GM19351 (cell line): ENCODE measurements around the gene SSMEM1.
"Not testable (repeated sequence)": the region's sequence is repeated elsewhere in the genome, so short reads cannot be mapped to it uniquely, and the experiment has no call there.

Experiments used
- ATAC-seq: cut with Tn5 transposase; IDR thresholded peaks from one replicate; pipeline ENCODE4 v1.9.1; 2021; ENCODE audit warnings: mild to moderate bottlenecking, moderate library complexity; ENCODE audit not compliant: unreplicated experiment

The SSMEM1 gene

DNA sequence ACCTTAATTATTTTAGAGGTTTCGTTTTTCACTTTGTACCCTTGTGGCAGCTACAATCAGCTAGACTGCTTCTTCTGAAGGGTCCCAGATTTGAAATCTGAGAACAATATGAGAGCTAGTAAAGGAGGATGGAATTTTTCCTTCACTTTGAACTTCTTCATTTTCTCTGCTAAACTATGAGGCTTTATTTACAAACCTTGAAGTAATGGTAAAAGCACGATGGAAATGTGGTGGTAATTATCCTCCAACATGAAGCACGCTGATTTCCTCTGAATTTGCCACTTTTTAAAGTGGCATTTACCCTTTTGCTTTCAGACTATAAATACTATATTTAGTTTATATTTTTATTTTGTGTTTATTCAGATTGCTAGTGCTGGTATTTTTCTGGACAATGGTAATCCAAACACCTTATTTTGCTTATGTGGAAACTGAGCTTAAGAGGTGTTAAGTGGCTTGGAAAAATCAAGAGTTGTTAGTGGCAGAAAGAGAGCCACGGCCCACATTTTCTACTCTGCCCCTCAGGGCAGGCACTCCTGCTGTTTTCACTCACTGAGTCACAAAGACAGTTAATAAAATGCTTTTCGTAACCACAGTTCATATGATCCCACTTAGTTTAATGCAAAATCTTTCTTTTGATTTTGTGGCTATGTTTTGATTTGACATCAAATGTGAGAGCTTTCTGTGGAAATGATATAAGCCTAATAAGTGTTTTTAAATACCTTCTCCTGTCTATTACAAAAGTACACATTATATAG, 2.7 kb downstream of the SSMEM1 start:
- ATAC-seq = no peak

DNA sequence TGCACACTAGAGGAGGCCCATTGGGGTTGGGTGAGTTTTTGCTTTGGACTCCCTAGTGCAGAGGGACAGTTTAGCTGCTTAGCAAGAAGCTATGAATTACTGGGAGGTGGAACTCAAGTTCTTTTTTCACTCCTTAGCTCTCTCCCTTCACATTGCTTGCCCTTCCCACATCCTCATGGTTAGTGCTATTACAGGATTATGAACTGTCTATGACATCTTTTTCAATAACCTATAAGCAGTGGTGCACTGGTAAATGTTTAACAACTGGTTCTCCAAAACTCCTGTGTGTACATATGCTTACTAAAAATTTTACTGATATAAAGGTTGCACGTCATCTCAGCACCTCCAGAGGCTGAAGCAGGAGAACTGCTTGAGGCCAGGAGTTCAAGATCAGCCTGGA, 6.2 kb downstream of the SSMEM1 start:
- no peak for ATAC-seq

DNA sequence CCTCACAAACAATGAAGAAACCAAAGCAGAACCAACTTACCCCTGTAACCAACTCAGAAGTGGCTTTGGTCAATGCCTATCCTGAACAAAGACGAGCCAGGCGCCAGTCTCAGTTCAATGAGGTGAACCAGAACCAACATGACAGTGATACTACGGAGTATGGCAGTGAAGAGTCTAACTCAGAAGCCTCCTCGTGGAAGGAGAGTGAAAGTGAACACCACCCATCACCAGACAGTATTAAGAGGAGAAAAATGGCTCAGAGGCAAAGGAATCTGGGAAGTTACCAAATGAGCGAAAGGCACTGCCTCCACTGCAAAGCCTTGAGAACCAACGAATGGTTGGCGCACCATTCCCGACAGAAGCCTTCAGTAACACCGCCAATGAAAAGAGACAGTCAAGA, 8.4 kb downstream of the SSMEM1 start:
- ATAC-seq = no peak

DNA sequence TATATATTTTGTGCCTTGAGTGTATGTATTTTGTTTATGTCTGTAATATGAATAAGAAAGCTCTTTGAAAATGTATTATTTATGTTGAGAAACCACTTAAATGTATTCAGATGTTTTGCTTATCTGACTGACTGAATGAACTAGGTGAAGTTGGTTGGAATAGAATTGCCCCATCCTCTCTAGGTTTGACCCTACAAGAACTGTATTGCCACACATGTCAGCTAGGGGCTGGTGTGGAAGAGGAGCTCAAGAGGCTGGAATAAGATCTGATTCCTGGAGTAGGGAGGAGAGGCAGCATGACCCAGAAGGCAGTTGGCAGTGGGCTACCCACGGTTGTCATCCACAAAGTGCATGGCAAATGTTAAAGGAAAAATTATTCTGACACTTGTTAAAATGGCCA, 9.1 kb downstream of the SSMEM1 start:
- ATAC-seq = no peak

DNA sequence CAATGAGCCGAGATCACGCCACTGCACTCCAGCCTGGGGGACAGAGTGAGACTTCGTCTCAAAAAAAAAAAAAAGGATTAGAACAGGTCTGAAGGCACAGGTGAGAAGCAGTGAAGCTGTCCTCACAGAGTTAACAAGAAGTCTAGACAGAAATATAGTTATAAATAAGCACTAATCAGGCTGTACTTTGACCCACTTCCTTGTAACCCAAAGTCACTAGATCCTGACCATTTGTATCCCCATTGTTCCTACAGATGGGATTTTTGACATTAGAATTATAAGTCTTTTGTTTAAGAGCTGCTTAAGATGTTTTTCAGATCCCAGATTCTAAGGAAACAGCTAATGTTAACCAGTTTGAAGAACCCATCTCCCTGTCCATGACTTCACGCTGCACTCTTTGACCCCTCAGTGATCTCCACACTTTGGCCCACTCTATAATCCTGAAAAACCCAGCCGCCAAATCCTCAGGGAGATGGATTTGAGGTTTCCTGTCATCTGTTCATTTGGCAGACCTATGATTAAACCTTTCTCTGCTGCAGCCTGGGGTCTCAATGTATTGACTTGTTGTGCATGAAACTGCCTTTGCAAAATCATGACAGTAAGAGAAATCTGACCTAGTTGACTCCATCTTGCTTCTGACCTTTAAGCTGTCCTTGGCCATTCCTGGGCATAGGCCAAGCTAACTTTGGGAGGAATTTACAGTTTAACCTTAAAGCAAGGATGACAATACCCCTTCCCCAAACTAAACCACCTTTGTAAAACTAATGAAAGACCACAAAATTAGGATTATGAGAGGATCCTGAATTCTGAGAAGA, 11.4 kb downstream of the SSMEM1 start:
- ATAC-seq = no peak

DNA sequence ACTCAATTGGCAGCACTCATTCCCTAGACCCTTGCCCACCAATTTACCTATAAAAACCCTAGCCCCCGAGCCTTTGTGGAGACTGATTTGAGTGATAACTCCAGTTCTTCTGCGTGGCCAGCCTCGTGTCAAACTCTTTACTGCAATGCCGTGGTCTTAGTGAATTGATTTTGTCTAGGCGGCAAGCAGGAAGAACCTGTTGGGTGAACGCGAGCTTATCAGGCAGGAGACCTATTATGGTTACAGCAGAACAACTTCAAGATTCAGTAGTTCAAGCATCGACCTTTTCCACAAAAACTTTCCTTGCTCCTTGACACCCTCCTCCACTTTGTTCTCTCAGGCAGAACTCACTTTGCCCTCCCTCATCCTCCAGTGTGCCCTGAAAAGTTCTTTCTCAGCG, 12.2 kb downstream of the SSMEM1 start:
- ATAC-seq = no peak

DNA sequence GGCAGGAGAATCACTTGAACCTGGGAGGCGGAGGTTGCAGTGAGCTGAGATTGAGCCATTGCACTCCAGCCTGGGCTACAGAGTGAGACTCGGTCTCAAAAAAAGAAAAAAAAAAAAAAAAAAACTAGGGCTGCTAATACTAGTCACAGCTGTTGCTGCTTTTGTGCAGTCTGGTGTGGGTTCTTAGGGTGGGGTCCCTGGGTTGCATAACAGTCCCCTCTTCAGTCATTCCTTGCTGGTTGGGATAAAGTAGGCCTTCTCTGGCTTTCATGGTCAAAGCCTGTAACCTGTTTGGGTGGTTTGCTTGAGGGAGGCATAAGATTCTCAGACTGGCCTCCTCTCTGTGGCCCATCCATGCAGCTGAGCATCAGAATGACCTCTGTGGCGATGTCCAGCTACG, 14.1 kb downstream of the SSMEM1 start:
- no peak for ATAC-seq

DNA sequence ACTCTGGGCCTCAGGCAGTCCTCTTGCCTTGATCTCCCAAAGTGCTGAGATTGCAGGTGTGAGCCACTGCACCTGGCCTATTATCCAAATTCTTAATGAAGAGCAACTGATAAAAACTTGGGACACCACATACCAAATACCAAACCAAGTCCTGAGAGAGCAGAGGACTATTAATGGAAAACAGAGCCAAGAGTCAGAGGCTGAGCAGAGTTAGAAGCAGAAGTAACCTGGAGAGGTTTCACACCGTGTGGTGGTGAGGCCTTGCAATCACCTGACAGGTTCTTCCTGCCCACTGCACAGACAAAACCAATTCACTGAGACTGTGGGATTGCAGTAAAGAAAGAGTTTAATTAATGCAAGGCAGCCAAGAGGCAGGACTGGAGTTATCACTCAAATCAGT, 16.0 kb downstream of the SSMEM1 start:
- no peak for ATAC-seq

DNA sequence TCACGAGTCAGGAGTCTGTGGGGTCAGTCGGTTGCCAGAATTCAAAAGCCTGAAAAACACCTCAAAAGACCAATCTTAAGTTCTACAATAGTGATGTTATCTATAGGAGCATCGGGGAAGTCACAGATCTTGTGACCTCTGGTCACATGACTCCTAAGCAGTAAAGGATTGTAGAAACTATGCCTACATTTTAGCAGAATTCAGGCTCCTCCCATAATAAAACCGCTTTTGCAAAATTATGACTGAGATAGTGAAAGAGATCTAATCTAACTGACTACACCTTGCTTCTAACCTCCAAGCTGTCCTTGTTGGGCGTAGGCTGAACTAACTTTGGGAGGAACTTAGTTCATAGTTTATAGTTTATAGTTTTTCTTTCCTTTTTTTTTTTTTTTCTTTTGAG, 16.6 kb downstream of the SSMEM1 start:
- ATAC-seq = no peak

DNA sequence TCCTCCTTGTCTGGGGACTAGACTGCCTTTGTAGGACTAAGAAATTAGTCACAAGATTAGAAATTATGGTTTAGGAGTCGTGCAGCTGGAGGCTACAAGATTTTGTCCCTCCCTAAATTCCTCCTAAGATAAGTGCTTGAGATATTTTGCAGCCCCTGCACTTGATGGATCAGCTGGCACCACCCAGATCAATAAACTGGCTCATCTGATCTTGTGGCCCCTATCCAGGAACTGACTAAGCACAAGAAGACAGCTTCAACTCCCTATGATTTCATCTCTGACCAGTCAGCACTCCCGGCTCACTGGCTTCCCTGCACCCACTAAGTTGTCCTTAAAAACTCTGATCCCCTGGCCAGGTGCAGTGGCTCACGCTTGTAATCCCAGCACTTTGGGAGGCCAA, 17.3 kb downstream of the SSMEM1 start:
- ATAC-seq = not testable (repeated sequence)

DNA sequence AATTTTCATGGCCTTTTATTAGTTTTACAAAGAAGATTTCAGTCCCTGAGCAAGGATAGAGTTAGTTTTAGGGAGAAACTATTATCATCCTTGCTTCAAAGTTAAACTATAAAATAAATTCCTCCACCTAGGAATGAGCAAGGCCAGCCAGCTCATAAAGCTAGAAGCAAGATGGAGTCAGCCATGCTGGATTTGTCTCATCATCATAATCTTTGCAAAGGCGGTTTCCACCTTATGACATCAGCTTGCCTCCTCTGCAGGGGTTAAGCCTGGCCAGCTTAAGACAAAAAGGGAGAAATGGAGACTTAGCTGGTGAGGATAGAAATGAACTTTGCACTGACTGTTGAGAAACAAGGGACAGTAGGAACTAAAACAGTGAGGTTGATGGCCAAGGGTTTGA, 18.7 kb downstream of the SSMEM1 start:
- ATAC-seq = no peak

DNA sequence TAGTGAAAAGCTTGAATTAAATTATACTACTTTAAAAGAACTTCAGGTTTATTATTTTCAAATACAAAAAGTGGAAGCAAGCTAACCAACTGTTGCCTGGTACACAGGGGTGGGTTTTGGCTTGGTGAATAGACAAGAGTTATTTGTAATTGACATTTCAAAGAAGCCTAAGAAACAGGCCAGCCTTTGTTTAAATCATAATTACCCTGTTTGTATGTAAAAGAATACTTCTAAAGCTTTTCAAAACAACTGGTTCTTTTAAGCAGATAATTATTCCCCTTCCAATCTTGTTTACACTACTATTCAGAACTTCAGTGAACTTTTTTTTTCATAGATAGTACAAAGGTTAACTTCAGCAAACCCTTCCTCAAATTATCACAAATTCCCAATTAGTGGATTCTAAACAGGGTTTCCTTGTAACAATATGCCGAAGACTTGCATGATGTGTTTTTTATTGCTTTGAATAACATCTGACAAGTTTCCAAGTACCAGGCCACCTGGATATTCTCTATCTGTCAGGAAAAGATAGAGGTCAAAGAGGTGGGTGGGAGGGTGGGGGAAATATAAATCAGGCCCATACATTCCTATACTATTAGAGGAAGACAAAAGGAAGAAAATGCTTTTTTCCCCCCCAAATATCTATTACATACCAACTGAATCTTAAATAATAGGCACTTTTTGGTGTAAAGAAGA, 20.4 kb downstream of the SSMEM1 start:
- ATAC-seq = no peak

DNA sequence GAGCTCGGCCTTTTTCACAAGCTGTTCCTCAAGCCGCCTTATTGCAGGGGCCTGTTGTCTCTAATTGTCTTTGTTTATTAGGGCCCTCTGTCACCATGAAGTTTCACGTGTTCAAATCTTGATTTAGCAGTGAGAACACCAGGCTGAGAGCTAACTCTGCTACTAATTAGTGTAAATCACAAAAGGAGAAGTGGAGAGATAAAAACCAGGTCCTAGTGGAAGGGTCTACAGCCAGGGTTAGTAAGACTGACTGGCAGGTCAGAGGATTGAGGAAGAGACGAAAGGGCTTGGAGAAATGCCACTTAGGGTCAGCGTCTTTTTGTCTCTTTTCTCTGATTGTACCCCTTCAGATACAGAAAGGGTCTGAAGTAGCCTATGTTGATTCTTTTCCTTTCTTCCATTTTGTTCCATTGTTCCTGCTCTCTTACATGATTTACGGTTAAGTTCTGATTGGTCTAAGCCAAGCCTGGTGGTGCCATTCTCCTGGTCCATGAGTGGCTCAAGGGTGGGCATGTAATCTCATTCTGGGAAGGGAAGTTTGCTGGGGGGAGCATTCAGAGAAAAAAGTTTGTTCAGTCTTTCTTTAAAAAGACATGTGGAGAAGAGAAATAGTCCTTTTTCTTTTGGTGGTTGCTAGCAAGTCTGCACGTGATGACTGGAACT, 21.3 kb downstream of the SSMEM1 start:
- ATAC-seq = no peak

DNA sequence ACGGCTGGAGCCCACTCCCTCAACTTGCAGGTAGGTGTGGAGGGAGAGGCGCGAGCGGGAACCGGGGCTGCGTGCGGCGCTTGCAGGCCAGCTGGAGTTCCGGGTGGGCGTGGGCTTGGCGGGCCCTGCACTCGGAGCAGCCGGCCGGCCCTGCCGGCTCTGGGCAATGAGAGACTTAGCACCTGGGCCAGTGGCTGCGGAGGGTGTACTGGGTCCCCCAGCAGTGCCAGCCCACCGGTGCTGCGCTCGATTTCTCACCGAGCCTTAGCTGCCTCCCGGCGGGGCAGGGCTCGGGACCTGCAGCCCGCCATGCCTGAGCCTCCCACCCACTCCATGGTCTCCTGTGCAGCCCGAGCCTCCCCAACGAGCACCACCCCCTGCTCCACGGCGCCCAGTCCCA, 22.3 kb downstream of the SSMEM1 start:
- not testable (repeated sequence) for ATAC-seq

DNA sequence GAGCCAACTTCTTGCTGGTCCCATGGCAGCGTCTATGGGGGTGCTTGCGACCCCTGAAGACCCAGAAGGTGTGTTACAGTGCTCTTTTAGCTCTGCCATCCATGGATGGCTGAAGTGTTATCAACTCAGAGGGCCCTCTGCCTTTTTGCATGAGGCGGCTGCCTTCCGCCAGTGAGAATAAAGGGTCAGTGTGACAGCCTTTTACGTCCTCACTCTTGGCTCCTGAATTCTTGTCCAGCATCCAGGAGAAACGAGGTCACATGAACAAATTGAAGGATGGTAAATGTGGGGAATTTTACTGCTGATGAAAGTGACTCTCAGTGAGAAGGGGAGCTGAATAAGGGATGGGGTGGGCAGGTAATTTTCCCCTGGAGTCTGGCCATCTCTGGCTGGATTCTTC, 24.1 kb downstream of the SSMEM1 start:
- no peak for ATAC-seq

DNA sequence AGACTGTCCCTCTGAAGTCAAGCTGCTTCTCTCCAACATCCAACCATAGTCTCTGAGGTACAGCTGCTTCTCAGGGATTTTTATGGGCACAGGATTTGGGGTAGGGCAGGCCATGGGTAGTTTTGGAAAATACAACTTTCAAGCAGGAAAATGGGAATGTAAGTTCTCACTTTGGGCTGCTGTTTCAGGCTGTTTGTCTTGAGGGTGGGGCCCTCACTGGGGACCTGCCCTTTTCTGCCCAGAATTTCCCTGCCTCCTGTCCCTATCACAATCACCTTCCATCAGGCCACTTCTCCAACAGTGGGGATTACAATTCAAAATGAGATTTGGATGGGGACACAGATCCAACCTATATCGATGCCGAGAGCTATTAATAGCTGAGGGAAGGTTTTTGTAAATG, 24.5 kb downstream of the SSMEM1 start:
- ATAC-seq = no peak

DNA sequence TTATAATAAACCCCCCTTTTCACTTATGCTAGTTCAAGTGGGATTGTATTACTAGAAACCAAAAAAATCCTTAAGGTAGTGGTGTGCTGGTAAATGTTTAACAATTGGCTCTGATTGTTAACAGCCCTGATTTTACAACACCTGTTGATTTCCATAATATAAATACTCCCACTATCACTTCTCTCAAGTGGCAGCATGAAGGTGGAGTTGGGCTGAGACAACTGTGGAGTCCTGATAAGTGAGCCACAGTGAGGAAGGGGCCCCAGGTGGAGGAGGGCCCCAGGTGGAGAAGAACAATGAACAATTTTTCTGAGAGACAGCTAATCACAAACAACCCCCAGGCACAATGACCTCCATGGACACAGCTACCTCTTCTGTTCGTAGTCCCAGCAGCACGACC, 26.4 kb downstream of the SSMEM1 start:
- no peak for ATAC-seq

DNA sequence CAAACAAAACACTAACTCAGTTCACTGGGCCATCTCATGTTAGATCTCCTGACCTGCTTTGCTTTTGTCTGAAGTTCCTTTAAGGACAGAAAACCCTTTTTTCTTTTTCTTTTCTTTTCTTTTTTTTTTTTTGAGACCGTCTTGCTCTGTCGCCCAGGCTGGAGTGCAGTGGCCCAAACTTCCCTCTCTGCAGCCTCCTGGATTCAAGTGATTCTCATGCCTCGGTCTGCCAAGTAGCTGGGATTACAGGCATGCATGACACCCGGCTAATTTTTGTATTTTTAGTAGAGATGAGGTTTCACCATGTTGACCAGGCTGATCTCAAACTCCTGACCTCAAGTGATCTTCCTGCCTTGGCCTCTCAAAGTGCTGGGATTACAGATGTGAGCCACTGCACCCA, 28.7 kb downstream of the SSMEM1 start:
- not testable (repeated sequence) for ATAC-seq

DNA sequence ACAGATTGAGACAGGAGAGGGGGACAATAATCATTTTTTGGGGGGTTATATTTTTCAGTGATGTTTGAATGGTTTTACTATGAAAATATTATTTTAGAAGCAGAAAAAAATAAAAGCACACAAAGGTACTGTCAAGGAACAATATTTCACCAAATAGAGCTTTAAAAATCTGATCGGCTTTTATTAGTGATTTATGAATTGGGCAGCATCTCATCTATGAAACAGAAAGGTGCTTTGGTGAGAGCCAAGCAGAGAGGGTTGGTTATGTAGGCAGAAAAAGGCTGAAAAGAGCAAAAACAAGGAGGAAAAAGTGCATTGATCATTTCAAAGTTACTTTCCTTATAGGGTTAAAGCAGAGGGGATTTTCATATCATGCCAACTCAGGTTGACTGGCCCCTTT, 32.6 kb downstream of the SSMEM1 start:
- no peak for ATAC-seq

DNA sequence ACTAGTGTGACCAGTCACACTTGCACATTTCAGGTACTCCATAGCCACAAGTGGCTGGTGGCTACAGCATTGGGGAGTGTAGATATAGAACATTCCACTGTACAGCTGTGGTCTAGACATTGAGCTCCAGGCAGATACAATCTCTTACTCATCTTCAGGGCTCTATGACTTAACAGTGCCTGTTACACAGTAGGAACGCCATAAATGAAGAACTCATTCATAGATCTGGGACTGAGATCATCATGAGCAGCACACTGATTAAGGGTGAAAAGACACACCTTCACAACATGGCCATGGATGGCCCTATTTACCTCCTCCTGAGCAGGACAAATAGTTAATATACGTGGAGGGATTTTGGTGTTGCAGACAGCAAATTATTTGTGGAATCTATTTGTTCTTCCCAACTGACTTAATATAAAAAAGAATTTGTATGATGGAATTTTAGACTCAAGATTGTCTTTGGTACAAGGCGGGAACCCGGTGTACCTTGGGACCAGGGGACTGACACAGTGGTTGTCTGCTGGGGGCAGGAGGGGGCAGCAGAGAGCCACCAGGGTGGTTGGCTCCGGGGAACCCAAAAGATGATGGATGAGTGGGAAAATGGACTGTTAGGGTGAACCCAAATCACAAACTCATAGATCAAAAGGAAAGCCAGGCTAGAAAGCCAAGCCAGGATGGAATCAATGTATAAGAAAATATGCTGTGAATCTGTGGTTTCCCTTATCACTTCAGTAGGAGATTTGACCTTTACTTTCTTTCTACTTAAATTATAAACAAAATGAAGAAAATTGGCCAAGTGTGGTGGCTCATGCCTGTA, 34.7 kb downstream of the SSMEM1 start:
- ATAC-seq = no peak
